Urothelium cell line (cell line): Measurements from ENCODE around the gene UNC13B.
A peak's percentile ranks its signal among the peaks of the same experiment; 100 is the strongest.
"Not testable (repeated sequence)": the region's sequence is repeated elsewhere in the genome, so short reads cannot be mapped to it uniquely, and the experiment has no call there.

Experiments
- DNase-seq: peaks from one replicate; pipeline ENCODE4 v3.0.0; 2011; ENCODE audit warnings: low spot score, mixed read lengths
- FAIRE-seq: peaks from 2 replicates; lab custom pipeline; 2011; peaks lifted over from hg19 to GRCh38; lab: Jason Lieb, UNC

UNC13B gene

DNA sequence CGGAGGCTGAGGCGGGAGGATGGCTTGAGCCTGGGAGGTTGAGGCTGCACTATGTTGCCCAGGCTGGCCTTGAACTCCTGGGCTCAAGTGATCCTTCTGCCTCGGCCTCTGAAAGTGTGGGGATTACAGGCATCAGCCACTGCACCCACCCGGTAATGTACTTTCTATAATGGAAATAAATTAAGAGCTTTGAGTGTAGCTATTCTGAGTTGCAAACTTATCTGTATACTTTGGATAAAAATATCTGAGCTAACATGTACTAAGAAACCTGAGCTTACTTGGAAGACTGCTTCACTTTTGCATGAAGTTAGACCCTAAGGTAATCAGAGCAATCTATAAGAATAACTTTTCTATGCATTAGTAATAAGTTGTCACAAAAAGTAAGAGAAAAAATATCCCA lies 50.0 kb downstream of the UNC13B start:
- DNase-seq (no peak), FAIRE-seq (no peak)

- no peak for DNase-seq
- no peak for FAIRE-seq
These were observed 59.0 kb downstream of the UNC13B start for GRCh38 chr9:35220659-35221338.

GRCh38 chr9:35225677-35226076 lies 63.9 kb downstream of the UNC13B start:
- FAIRE-seq (no peak), DNase-seq (no peak)

DNA sequence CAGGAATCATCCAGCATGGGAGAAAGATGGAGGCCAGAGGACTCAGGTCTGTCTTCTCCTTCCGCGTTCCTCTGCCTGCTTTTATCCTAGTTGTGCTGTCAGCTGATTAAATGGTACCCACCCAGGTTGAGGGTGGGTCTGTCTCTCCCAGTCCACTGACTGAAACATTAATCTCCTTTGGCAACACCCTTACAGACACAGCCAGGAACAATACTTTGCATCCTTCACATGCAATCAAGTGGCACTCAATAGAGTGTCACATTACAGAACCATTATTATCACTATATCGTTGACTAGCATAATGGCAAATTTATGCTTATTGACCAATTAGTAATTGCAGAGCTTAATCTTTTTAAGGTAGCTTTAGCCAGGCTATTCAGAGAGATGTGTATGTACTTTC lies 64.8 kb downstream of the UNC13B start:
- FAIRE-seq (no peak), DNase-seq (no peak)

- DNase-seq = no peak
- no peak for FAIRE-seq
These were observed 65.5 kb downstream of the UNC13B start for GRCh38 chr9:35227284-35227683.

GRCh38 chr9:35229066-35229778 lies 67.4 kb downstream of the UNC13B start:
- no peak for DNase-seq
- no peak for FAIRE-seq

- FAIRE-seq (no peak), DNase-seq (no peak)
These were observed 68.0 kb downstream of the UNC13B start for GRCh38 chr9:35229779-35230143.

GRCh38 chr9:35232867-35233544 lies 71.2 kb downstream of the UNC13B start:
- no peak for DNase-seq
- FAIRE-seq = no peak

DNA sequence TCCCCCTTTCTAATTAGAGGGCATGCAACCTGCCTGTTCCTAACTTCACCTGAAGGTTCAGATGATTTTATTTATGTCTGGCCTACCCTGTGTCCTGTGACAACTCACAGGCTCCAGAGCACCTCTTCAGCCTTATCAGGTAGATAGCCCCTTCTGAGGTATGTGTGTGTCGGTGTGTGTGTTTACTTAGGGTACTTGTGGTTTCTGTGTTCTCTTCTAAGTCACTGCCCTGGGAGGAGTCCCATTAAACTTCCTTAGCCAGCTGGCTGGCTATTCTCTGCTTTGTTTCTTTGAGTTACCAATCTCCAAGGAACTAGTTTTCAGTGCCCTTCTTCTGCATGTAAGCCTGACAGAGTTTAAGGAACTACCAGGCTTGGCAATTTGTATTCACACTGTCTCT lies 74.9 kb downstream of the UNC13B start:
- DNase-seq (no peak), FAIRE-seq (no peak)

DNA sequence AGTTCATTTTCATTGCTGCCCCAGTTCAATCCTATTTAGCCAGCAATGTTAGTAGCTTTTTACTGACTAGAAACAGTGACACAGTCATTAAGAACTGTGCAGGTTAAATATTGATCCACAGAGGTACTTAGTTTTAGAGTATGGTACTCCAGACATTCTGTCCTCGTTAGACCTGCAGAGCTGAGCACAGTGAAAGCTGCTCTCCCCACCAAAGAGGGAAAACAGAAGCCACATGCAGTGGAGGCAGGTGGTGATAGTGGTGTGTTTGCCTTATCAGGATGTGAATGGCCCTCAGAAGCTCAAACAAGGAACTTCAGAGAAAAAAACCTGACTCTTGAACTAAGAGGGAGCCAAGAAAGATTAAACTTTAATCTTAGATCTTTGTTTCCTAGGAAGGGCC lies 75.5 kb downstream of the UNC13B start:
- no peak for DNase-seq
- FAIRE-seq = no peak

DNA sequence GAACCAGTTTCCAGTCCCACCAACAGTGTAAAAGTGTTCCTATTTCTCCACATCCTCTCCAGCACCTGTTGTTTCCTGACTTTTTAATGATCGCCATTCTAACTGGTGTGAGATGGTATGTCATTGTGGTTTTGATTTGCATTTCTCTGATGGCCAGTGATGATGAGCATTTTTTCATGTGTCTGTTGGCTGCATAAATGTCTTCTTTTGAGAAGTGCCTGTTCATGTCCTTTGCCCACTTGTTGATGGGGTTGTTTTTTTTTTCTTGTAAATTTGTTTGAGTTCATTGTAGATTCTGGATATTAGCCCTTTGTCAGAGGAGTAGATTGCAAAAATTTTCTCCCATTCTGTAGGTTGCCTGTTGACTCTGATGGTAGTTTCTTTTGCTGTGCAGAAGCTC lies 84.1 kb downstream of the UNC13B start:
- not testable (repeated sequence) for FAIRE-seq, DNase-seq

DNA sequence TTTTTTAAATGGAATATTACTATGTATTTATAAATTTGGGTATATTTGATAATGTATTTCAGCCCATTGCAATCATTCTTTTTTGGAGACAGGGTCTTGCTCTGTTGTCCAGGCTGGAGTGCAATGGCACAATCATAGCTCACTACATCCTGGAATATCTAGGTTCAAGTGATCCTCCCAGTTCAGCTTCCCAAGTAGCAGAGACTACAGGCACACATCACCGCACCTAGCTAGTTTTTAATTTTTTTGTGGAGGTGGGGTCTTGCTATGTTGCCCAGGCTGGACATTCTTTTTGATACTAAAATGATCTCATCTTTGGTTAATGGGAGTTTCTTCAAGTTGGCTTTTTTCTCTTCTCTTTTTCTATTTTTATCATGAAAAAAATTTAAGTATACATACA lies 91.3 kb downstream of the UNC13B start:
- no peak for FAIRE-seq

GRCh38 chr9:35254237-35254636 lies 92.4 kb downstream of the UNC13B start:
- DNase-seq = no peak
- FAIRE-seq = no peak

More for the DNA sequence above, 91.3 kb downstream of the UNC13B start:
- DNase-seq = no peak

DNA sequence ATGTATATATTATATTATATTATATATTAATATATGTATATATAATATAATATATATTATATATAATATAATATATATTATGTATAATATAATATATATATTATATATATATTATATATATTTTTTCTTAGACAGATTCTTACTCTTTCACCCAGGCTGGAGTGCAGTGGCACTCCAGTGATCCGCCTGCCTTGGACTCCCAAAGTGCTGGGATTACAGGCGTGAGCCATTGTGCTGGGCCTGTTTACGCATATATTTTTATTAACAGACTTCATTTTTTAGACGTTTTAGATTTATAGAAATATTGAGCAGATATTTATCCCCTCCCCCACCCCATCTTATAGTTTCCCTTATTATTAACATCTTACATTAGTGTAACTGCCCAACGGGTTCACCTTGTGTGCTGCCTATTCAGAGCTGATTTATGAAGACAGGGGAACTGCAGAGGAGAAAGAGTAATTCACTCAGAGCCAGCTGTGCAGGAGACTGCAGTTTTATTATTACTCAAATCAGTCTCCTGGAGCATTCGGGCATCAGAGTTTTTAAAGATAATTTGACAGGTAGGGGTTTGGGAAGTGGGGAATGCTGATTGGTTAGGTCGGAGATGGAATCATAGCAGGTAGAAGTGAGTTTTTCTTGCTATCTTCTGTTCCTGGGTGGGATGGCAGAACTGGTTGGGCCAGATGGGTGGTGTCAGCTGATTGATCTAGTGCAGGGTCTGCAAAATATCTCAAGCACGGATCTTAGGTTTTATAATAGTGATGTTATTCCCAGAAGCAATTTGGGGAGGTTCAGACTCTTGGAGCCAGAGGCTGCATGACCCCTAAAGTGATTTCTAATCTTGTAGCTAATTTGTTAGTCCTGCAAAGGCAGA lies 93.4 kb downstream of the UNC13B start:
- DNase-seq (no peak), FAIRE-seq (no peak)

GRCh38 chr9:35257986-35258659 lies 96.3 kb downstream of the UNC13B start:
- DNase-seq = no peak
- FAIRE-seq = peak; percentile 37

- DNase-seq (peak; percentile 53), FAIRE-seq (no peak)
These were observed 97.1 kb downstream of the UNC13B start for GRCh38 chr9:35258660-35259474.

DNA sequence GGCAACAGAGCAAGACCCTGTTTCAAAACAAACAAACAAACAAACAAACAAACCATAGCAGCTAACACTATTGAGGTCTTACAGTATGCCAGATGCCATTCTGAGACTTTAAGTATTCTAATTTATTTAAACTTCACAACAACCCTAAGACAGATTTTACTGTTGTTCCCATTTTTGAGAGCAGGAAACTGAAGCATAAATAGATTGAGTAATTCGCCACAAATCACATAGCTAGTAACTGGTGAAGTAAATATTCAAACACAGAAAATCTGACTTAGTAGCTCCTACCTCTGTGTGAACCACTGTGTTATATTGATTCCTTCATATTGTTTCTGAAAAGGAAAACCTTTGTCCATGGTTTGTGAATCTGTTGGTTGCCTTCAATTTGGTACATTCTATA lies 98.4 kb downstream of the UNC13B start:
- FAIRE-seq (no peak), DNase-seq (no peak)

DNA sequence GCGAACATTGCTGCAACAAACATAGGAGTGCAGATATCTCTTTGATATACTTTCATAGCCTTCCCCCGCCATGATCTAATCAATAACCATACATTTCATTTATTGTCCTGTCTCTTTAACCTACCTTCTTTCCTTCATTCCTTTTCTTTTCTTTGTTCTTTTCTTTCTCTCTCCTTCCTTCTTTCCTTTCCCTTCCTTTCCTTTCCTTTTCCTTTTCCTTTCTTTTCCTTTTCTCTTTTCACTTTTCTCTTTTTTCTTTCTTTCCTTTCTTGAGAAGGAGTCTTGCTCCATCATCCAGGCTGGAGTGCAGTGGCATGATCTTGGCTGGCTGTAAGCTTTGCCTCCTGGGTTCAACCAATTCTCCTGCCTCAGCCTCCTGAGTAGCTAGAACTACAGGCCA lies 100.3 kb downstream of the UNC13B start:
- FAIRE-seq (no peak), DNase-seq (no peak)

DNA sequence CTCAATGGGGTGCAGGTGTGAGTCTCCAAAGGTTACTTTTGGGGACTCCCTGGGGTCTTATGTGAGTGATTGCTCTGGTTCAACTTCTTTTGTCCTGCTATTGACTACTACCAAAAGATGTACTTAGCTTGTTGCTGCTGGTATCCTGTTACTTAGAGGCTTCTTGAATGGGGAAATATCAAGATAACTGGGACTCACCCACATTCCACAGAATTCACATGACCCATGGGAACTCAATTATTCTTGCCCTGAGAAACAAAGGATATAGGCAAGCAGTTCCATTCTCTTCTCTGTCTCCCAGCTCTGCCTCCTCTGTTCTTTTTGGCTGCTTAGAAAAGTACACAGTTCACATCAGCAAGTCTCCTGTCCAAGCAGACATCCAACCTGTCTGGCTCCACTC lies 105.9 kb downstream of the UNC13B start:
- FAIRE-seq = no peak
- no peak for DNase-seq

- no peak for DNase-seq
- FAIRE-seq = no peak
These were observed 108.1 kb downstream of the UNC13B start for GRCh38 chr9:35269919-35270318.
